Ramos (cell line): ENCODE results near the gene SNX14.
"Not testable (repeated sequence)": the region's sequence is repeated elsewhere in the genome, so short reads cannot be mapped to it uniquely, and the experiment has no call there.

ENCODE experiments used
- in situ Hi-C: fragments of 300-500 bp; cut with MboI; formaldehyde crosslinking; loops from one replicate; pipeline ENCODE4 v1.14.3; 2022; ENCODE audit warnings: low sequenced_read_pairs; ENCODE audit not compliant: unreplicated experiment

SNX14 gene

DNA sequence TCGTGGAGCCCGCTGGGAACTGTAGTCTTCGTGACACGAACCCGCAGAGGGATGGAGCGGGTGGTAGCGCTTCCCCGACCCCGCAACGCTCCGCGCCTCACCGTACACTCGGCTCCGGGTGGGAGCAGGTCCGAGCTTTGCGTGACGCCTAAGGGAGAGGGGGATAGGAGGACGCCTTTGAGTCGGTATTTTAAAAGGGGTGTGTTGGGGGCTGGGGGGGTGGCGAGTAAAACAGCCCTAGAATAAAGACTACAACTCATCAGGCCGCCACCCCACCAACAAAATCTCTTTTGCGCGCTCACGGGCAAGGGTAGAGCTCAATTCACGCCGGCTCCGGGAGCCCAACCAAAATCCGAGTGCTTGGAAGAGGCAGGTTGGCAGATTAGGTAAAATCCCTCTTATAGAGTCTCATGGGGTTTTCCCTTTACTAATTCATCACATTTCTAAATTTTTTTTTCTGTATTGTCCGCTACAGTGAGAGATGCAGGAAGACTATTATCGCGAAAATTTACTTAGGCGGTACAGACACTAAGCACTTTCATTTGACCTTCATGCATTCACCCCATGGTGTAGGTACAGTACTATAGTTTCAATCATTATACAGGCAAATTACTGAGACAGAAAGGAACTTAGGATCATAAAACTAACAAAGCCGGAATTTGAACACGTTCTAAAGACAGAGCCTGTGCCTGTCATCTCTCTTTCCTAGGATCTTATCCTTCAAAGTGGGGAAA lies 706 bp upstream of the SNX14 start:
- in situ Hi-C loops = no loop called here

DNA sequence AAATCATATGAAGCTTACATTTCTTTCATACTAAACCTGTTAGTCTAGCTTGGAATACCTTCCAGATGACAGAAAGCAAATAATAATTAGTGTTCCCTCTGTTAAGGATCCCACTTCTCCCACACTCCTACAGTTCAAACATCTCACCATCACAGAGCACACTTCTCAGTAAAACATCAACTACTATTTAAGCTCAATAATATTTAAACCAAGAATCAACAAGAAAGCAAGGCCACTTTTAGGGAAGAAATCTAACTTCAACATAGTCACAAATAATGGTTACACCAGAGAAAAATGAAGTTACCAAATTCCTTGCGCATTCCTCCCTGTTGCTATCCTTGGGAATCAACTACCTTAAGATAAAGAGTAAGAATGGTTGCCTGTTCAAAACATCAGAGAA lies 1.6 kb downstream of the SNX14 start:
- in situ Hi-C loops = no loop called here

DNA sequence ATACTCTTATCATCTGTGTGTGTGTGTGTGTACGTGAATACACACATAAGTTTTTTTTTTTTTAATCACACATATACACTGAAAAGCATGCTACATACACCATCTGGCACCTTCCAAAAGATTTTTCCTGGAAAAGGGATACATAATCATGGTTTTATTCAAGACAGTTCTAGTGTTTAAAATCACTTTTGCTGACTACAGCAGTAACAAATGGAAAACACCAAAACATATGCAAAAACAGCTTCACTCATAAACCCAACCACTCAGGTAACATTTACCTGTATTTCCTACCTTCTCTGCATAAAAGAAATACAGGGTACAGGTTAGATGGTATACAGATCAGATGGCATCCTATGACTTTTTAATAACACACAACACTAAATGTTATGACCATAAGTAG lies 2.5 kb downstream of the SNX14 start:
- in situ Hi-C loops = no loop called here

DNA sequence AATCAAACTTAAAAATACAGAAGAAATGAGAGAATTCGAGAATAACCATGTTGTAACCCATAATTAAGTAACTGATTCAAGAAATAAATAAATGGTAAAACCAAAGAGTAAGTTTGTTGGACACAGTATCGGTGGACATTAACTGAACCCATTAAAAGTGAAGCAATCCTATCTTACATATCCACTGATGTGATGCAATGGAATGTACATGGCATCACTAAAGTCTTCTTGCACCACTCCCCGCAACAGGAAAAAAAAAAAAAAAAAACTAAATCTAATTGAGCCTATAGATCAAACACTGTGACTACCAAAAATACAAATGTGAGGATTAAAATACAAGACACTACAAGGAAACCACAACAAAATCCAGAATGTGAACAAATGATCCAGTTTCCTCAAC lies 7.9 kb downstream of the SNX14 start:
- in situ Hi-C loops = no loop called here

DNA sequence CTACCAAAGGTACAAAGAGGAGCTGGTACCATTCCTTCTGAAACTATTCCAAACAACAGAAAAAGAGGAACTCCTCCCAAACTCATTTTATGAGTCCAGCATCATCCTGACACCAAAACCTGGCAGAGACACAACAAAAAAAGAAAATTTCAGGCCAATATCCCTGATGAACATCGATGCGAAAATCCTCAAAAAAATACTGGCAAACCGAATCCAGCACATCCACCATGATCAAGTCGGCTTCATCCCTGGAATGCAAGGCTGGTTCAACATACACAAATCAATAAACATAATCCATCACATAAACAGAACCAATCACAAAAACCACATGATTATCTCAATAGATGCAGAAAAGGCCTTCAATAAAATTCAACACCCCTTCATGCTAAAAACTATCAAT lies 10.8 kb downstream of the SNX14 start:
- in situ Hi-C loops = not testable (repeated sequence)

DNA sequence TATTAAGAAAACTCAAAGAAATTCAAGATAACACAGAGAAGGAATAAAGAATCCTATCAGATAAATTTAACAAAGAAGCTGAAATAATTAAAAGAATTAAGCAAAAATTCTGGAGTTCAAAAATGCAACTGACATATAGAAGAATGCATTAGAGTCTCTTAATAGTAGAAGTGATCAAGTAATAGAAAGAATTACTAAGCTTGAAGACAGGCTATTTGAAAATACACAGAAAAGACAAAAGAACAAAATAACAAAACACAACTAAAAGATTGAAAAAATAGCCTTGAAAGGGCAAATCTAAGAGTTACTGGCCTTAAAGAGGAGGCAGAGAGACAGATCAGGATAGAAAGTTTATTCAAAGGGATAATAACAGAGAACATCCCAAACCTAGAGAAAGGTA lies 12.1 kb downstream of the SNX14 start:
- in situ Hi-C loops = no loop called here

DNA sequence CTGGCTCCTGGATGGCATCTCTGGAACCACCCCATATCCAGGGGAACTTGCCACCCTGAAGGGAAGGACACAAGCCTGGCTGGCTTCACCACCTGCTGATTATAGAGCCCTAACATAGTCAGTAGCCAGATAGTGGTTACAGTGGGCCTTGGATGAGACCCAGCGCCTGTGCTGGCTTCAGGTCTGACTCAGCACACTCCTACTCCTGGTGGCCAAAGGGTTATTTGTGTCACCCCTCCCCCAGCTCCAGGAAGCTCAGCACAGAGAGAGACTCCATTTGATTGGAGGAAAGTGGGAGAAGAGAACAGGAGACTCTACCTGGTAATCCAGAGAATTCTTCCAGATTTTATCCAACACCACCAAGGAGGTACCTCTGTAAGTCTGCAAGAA lies 12.8 kb downstream of the SNX14 start:
- in situ Hi-C loops = no loop called here

DNA sequence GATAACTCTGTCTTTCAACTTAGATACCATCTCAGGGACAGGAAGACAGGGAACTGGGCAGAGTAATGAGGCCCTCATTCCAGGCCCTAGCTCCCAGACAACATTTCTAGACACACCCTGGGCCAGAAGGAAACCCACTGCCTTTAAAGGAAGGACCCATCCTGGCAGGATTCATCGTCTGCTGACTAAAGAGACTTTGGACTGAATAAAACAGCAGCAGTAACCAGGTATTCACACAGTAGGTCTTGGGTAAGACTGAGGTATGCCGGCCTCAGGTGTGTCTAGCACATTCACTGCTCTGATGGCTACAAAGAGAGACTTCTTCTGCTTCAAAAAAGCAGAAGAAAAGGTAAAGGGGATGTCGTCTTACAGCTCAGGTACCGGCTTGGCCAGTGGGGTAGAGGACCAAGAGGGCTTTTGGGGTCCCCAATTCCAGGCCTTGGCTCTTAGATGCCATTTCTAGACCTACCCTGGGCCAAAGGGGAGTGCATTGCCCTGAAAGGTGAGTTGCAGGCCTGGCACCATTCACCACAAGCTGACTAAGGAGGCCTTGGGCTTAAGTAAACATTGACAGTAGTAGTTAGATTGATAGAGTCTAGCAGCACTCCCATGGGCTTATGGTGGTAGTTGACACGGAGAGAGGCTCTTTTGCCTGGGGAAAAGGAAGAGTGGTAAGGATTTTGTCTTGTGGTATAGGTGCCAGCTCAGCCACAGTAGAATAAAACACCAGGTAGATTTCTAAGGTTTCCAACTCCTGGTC lies 13.4 kb downstream of the SNX14 start:
- in situ Hi-C loops = no loop called here

DNA sequence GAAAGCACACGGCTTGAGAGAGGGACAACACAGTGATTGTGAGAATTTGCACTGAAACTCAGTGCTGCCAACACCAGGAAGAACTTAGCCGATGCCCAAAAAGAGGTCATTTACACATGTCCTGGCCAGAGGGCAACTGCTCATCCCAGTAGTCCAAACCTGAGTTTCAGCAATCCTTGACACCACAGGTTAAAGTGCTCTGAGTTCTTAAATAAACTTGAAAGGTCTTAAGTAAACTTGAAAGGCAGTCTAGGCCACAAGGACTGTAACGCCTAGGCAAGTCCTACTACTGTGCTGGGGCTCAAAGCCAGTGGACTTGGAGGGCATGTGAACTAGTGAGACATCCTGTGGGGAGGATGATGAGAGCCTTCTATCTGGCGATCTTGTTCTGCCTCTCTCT lies 14.1 kb downstream of the SNX14 start:
- in situ Hi-C loops = no loop called here

DNA sequence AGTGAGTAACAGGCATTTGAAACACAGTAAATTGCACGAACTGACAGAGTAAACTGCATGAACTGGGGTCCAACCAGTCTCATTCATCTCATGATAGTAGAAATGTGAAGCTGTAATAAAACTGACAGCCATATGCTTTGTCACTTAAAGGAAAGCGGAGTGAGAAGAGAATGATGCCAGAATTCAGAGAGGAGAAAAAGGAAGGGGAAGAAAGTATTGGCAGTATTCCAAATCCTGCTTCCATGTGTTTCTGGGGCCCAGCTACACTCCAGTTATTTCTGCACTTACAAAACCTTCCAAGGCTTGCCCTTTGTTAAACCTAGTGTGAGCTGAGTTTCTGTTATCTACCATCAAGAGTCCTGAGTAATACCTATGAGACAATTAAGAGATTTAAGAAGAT lies 17.2 kb downstream of the SNX14 start:
- in situ Hi-C loops = no loop called here

DNA sequence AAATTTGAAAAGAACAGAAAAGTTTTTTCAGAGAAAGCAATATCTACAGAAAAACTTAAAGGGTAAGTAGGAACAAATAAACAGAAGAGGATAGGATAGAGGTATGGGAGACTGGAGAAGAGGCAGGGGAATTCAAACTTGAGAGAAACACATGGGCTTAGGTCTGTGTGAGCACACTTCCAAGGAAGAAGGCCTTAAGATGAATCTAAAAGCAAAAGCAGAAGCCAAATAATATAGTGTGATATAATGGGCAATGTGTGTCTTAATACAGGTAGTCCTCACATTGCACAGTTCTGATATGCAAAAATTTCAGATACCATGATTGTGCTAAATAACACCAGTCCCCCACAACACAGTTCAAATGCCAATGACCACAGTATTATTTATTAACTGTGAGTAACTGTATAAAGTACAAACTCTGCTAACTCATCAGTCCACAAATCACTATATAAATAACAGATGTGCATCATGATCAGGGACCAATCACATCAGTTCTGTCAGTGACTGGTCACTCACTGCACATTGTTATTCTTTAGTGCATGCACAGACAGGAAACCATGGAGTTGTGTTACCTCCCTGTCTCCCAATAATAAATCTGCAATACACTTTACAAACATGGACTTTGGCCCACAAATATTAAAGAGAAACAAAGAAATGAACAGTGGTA lies 18.6 kb downstream of the SNX14 start:
- in situ Hi-C loops = no loop called here

DNA sequence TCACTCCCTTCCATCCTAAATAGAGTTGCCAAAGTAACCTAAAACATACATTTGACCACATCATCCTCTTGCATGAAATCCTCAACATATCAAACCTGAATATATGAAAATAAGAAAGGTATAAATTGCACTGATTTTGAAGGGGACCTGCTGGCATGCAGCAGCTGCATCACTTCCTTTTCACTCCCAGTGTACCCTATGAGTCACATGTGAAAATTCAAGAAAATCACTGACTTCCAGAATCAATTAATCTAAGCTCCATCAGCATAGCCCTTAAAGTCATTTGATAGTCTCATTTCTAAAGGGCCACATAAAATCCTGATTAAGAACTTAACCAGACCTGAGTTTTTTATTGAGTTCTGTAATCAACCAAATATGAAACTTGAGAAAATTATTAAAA lies 24.3 kb downstream of the SNX14 start:
- in situ Hi-C loops = no loop called here

DNA sequence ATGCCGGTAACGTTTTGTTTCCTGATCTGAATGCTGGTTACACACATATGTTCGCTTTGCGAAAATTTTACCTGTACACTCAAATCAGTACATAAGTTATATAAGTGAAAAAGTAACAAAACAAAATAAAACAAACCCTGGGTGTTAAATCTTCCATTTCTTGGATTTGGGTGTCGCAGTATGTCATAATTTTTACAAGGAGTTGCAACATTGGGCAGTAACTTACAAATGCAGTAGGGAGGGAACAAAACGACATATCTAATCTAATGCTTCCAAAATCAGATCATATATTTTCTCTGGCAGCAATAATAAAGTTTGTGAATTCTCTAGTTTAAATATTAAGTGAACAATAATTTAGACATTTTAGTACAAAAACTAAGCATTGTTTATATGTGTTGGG lies 25.2 kb downstream of the SNX14 start:
- in situ Hi-C loops = no loop called here

DNA sequence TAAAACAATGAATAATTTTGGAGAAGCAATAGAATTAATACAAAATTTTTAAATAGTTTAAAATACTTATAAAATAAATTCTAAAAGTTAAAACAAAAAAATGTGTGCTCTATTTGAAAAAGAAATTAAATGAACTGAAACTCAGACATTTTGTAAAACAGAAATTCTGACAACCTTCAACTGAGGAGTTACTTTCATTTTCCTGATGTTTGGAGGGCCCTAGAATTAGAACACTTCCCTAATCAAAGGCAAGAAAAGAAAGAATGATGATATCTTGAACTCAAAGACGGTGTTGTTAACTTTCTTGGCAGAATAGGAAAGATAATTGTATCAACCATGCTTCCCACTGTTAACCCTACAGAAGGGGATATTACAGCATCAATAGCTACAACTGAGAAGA lies 27.9 kb downstream of the SNX14 start:
- in situ Hi-C loops = no loop called here

DNA sequence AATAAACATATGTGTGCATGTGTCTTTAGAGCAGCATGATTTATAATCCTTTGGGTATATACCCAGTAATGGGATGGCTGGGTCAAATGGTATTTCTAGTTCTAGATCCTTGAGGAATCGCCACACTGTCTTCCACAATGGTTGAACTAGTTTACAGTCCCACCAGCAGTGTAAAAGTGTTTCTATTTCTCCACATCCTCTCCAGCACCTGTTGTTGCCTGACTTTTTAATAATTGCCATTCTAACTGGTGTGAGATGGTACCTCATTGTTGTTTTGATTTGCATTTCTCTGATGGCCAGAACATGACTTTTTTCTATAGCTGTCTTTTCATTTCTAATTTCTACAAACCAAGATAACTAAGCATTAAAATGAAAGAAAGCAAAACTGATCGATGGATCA lies 29.4 kb downstream of the SNX14 start:
- in situ Hi-C loops = not testable (repeated sequence)

DNA sequence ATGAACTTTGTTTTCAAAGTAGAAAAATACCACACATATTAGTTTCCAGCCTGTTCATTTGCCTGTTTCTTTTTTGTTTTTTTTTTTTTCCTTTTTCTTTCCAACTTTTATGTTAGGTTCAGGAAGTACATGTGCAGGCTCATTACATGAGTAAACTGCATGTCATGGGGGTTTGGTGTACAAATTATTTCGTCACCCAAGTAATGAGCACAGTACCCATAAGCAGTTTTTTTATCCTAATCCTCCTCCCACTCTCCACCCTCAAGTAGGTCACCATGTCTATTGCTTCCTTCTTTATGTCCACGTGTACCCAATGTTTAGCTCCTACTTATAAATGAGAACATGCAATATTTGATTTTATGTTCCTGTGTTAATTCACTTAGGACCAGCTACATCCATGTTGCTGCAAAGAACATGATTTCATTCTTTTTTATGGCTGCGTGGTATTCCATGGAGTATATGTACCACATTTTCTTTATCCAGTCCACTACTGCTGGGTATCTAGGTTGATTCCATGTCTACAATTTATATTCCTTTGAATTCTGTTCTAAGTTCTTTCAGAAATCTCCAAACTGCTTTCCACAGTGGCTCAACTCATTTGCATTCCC lies 31.8 kb downstream of the SNX14 start:
- in situ Hi-C loops = no loop called here

DNA sequence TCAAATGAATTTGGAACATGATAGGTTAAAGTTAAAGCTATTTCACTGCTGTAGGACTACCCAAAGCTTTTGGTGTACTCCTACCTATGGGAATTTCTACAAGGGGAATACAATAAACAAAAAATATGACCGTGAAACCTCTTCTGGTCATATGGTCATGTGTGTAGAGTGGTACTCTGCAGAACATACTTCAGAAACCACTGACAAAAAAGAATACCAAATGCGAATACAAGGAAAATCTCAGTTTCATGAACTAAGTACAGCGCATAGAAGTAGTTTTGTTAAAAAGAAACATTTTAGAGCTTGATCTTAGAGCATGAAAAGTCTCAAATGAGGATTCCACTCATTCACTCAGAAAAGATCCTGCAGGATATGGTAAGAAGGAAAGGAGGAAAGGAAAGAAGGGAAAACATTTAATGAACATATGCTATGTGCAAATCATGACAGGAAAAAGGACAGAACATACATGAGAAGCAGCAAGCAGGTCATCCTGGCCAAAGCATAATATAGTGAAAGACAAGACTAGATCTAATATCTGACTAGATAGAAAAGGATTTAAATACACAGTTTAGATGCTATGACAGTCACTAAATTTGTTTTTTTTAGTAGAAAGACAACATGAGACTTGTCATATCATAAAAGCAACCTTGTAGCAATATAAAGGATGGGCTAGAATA lies 36.5 kb downstream of the SNX14 start:
- in situ Hi-C loops = no loop called here

DNA sequence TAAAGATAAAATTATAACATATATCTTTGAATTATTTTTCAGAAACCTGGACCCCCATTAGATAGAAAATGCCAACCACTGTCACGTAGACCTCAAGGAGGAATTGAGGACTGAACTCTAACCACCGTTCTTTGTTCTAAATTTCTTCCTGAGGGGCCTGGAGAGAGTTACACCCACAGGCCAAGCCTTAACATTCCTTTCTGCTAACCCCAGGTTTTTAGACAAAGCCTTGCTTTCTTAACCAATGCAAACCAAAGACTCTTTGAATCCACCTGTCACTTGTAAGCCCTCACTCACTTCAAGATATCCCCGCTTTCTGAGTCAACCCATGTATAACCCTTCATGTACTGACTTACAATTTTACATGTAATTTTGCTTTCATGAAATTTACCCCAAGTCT lies 41.0 kb downstream of the SNX14 start:
- in situ Hi-C loops = no loop called here

DNA sequence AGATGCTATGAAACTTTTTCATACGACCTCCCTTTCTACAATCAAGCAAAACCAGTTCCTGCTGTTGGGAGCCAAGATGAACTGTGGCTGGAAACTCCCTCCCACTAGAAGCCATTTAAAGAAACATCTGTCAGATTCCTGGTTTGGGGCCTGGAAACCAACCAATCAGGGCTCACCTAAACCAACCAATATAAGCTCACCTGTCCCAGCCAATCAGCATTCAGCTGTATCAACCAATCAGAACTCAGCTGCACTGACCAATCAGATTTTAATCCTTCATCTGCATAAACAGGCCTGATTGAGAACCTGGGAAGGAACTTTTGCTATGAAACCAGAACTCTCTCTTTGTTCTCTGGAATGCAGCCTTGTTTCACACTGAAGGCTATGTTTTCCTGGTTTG lies 42.4 kb downstream of the SNX14 start:
- in situ Hi-C loops = no loop called here

DNA sequence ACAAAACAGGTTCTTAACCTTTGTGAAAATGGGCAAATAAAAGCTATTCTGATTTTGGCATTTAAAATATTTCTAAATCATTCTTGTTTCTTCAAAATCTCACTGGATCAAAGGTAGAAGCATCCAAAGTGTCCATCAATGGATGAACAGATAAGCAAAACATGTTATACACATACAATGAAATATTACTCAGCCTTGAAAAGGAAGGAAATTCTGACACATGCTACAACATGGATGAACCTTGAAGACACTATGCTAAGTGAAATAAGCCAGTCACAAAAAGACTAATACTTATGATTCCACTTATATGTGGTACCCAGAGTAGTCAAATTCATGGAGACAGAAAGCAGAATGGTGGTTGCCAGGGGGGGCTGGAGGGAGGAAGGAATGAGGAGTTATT lies 45.9 kb downstream of the SNX14 start:
- in situ Hi-C loops = no loop called here

DNA sequence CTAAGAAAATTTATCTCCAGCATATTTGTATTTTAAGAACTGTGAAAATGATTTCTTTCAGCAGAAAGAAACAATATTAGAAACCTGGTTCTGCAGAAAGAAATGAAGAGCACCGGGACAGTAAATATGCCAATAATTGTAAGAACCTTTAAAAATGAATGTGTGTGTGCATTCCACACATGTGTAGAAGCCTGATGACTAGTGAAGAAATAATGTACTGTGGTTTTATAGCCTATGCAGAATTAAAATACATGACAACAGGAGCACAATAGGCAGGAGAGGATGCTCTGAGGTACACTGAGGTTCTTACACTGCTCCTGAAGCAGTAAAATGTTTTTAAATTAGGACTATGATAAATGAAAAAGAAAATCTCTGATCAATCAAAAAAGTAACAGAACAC lies 48.9 kb downstream of the SNX14 start:
- in situ Hi-C loops = no loop called here
